OCI-LY7 (cell line): ENCODE data around the gene PHPT1. TPM values are rescaled to one million over a fixed set of nuclear protein-coding genes. Genes with fewer than 3 reads are reported as not detected.
"Not testable (repeated sequence)": the region's sequence is repeated elsewhere in the genome, so short reads cannot be mapped to it uniquely, and the experiment has no call there.

Source experiments
- BruUV-seq: library from RNA; stranded (reverse); fragments of 400-500 nt; replicated peaks from 2 replicates; lab custom pipeline; 2021; lab: Mats Ljungman, UMichigan
- CTCF ChIA-PET: fragments of 300-600 bp; sonication (Branson Sonifier 250); formaldehyde crosslinking; loops from one replicate; lab custom pipeline; 2022; ENCODE audit warnings: antibody characterized with exemption; ENCODE audit not compliant: unreplicated experiment; lab: Charles Lee
- POLR2A ChIA-PET: fragments of 300-600 bp; sonication (Branson Sonifier 250); formaldehyde crosslinking; loops from one replicate; lab custom pipeline; 2022; ENCODE audit warnings: antibody characterized with exemption; lab: Charles Lee
- DNase-seq: peaks from one replicate; pipeline ENCODE4 v3.0.0-alpha.2; 2015; ENCODE audit warnings: low spot score
- H2AFZ ChIP-seq: fragments of 200-600 bp; sonication (generic), shearing (Covaris generic); 2 replicates; pipeline ENCODE4 v1.6.1; 2014; ENCODE audit warnings: mild to moderate bottlenecking, antibody characterized with exemption, low read length, moderate library complexity
- H3K27ac ChIP-seq: fragments of 200-600 bp; sonication (generic); 2 replicates; pipeline ENCODE4 v1.5.1; 2014; ENCODE audit warnings: mixed run types, low read depth, mild to moderate bottlenecking, moderate library complexity, low read length, inconsistent platforms; ENCODE audit not compliant: poor library complexity, severe bottlenecking
- H3K36me3 ChIP-seq: fragments of 200-600 bp; sonication (generic); 2 replicates; pipeline ENCODE4 v1.6.1; 2014; ENCODE audit warnings: mild to moderate bottlenecking, antibody characterized with exemption, low read length, moderate library complexity, mixed read lengths; ENCODE audit not compliant: insufficient read depth
- H3K4me1 ChIP-seq: fragments of 200-600 bp; sonication (generic); 2 replicates; pipeline ENCODE4 v1.5.1; 2014; ENCODE audit warnings: mild to moderate bottlenecking, low read length; ENCODE audit not compliant: insufficient read depth, poor library complexity, severe bottlenecking
- H3K4me2 ChIP-seq: fragments of 200-600 bp; sonication (generic); 2 replicates; pipeline ENCODE4 v1.6.1; 2014; ENCODE audit warnings: mild to moderate bottlenecking, low read length
- H3K4me3 ChIP-seq: fragments of 200-600 bp; sonication (generic); 2 replicates; pipeline ENCODE4 v1.5.1; 2014; ENCODE audit warnings: mild to moderate bottlenecking, low read depth, low read length; ENCODE audit not compliant: poor library complexity, severe bottlenecking
- H3K79me2 ChIP-seq: fragments of 200-600 bp; sonication (generic); 2 replicates; pipeline ENCODE4 v1.6.1; 2016; ENCODE audit warnings: low read depth, mild to moderate bottlenecking, low read length, moderate library complexity, mixed read lengths; ENCODE audit not compliant: insufficient read depth
- H3K9me2 ChIP-seq: fragments of 200-600 bp; sonication (generic); 2 replicates; pipeline ENCODE4 v1.6.1; 2016; ENCODE audit warnings: mild to moderate bottlenecking, low read length, mixed read lengths; ENCODE audit not compliant: insufficient read depth
- H3K9me3 ChIP-seq: fragments of 200-600 bp; sonication (generic); 2 replicates; pipeline ENCODE4 v1.6.1; 2014; ENCODE audit warnings: mild to moderate bottlenecking, mixed run types, low read length, mixed read lengths
- H4K20me1 ChIP-seq: fragments of 200-600 bp; sonication (generic); 2 replicates; pipeline ENCODE4 v1.6.1; 2014; ENCODE audit warnings: mild to moderate bottlenecking, antibody characterized with exemption, low read length, moderate library complexity, mixed read lengths; ENCODE audit not compliant: insufficient read depth
- CTCF ChIP-seq: fragments of 200-600 bp; sonication (generic); conservative IDR thresholded peaks from 2 replicates; pipeline ENCODE4 v1.5.1; 2014; ENCODE audit warnings: mild to moderate bottlenecking, antibody characterized with exemption, low read length, moderate library complexity, mixed read lengths
- EZH2phosphoT487 ChIP-seq: fragments of 200-600 bp; sonication (generic); IDR thresholded peaks from 2 replicates; pipeline ENCODE4 v1.6.1; 2018; ENCODE audit warnings: low read depth, borderline replicate concordance, mild to moderate bottlenecking, mixed run types, antibody characterized with exemption, low read length, moderate library complexity, mixed read lengths
- intact Hi-C: fragments of 100-400 bp; cut with micrococcal nuclease; formaldehyde crosslinking; loops from one replicate; pipeline ENCODE4 v1.10.0; 2022; ENCODE audit not compliant: unreplicated experiment
- total RNA-seq, 2 experiments: library from RNA; depleted of rRNA in 1 of 2; stranded (reverse); fragments of >200 nt in 1 of 2; shearing (Covaris generic) in 1 of 2; gene quantifications; 2 replicates each; pipeline ENCODE4 v1.2.3, GENCODE V29; 2014 to 2022

Gene PHPT1
- total RNA-seq, 2 experiments from 2014 or later: 49.9 to 56.9 TPM

DNA sequence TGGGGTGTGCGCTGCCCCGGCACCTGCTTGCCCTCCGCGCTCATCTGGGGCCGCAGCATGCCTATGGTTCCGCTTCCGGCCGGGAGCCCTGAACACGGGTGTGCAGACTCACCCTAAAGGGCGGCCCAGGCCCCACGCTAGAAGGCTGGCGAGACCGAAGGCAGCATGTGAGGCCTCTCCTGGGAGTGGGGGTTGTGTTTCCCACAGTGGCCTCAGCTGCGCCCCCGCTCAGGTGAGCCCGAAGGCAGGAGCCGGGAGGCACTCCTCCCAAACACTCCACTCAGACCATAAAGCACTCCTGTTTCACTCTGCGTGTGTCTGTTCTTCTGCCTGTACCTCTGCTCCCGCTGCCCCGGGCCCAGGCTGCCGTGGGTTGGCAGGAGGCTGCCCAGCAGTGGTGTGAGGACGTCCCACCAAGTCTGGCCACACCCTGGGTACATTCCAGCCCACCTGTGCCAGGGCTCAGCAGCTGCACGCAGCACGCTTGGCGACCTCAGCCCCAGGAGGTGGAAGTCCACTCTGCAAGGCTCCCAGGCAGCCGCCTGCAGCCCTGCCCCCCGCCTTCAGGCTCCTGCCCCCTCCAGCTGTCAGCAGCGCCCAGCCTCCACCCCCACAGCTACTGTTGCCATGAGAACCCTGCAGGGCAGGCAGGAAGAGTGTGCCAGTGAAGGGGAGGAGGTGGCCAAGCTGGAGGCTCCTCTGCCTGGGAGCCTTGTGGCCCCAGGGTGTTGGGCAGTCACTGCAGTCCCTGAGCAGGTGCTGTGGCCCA lies 8.1 kb upstream of the PHPT1 start:
- Histone ChIP-seq H2AFZ (no peak overlapping the region), H3K4me2 (no peak overlapping the region), H3K9me3 (no peaks in the 10 kb centered on the region), H3K36me3 (peaks cover 42% of the 10 kb centered on the region), H3K9me2 (no peaks in the 10 kb centered on the region), H3K4me1 (peaks cover 22% of the 10 kb centered on the region), H3K27ac (no peak overlapping the region), H4K20me1 (no peaks in the 10 kb centered on the region), H3K79me2 (no peaks in the 10 kb centered on the region), H3K4me3 (no peak overlapping the region)
- BruUV-seq: no TSS peak
- DNase-seq: no peak
- ChIA-PET POLR2A (interaction anchor here (1.2 kb wide), 1 partner anchor 34 kb away, joined by 3 read pairs; the partner anchor contains the start of gene RABL6), CTCF (no interaction called here)
- intact Hi-C loops: no loop called here
- no peak for TF ChIP-seq EZH2phosphoT487
- no peak for TF ChIP-seq CTCF

DNA sequence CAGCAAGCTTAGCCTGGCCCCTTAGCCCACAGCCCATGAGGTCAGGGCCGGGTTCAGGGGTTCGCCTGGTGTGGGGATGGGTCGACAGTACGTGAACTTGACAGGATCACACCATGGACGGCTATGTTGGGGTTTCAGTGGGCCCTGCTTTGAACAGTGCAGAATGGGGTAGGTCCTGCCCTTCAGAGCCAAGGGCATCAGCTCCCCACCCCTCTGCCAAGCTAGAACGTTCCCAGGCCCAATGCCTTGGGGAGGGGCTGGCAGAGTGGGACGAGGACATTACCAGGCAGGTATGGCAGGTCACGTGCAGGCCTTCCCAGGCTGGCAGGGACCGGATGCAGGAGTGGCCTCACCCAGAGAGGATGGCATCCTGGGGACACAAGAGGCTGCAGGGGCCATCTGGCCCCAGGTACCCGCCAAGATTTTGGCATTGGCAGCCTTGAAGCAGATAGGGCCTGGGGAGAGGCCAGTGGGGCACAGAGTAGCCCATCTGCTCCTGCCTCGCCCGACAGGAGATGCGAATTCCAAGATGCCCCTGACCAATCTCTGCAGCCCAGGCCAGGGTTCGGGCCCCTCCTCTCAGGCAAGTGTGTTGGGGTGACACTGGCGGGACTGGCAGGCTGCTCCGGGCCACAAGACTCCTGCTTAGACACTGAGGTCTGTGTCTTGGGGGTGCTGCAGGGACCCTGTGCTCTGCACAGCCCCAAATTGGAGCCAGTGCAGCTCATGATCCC lies 7.4 kb upstream of the PHPT1 start:
- CTCF ChIA-PET, DNase-seq, H2AFZ ChIP-seq, H4K20me1 ChIP-seq, H3K9me2 ChIP-seq, H3K27ac ChIP-seq, H3K9me3 ChIP-seq, H3K79me2 ChIP-seq, intact Hi-C loops, H3K4me3 ChIP-seq, BruUV-seq: not testable (repeated sequence)
- peaks cover 22% of the 10 kb centered on the region for H3K4me1 ChIP-seq
- POLR2A ChIA-PET: interaction anchor here (1.2 kb wide), 1 partner anchor 34 kb away, joined by 3 read pairs; the partner anchor contains the start of gene RABL6
- peak overlapping the region; percentile 100 for H3K4me2 ChIP-seq
- peaks cover 39% of the 10 kb centered on the region for H3K36me3 ChIP-seq

- peak; percentile 85 for DNase-seq
- H3K9me2 ChIP-seq, H2AFZ ChIP-seq, BruUV-seq, H3K9me3 ChIP-seq, H3K79me2 ChIP-seq, H4K20me1 ChIP-seq, intact Hi-C loops: not testable (repeated sequence)
- Histone ChIP-seq H3K36me3 (peaks cover 39% of the 10 kb centered on the region), H3K4me2 (peak within 1 kb of the TSS; percentile 100), H3K4me3 (peak within 1 kb of the TSS; percentile 66), H3K4me1 (peaks cover 23% of the 10 kb centered on the region), H3K27ac (peak within 1 kb of the TSS; percentile 58)
- POLR2A ChIA-PET: interaction anchor here (1.2 kb wide), 1 partner anchor 35 kb away, joined by 3 read pairs; the partner anchor contains the start of gene RABL6
- CTCF ChIA-PET: interaction anchor here (0.6 kb wide), 2 partner anchors 24 to 167 kb away, joined by 3 to 4 read pairs; no protein-coding TSS in a partner anchor
- peak; percentile 82 for TF ChIP-seq CTCF
These were observed 6.7 kb upstream of the PHPT1 start, which contains the start of gene AJM1 for GRCh38 chr9:136842380-136842948. Gene AJM1, plus strand, starts transcription at chr9:136842478. Its CDS starts 1,937 bp downstream, at chr9:136844415.

- CTCF ChIA-PET: interaction anchor here (0.6 kb wide), 2 partner anchors 34 to 166 kb away, joined by 3 to 4 read pairs; no protein-coding TSS in a partner anchor
- peak overlapping the region; percentile 6 for H3K4me3 ChIP-seq
- intact Hi-C loops: loop anchor here (1.0 kb wide), 1 partner anchor 53 kb away; no protein-coding TSS in a partner anchor
- DNase-seq, POLR2A ChIA-PET, H3K9me3 ChIP-seq, H4K20me1 ChIP-seq, H3K9me2 ChIP-seq, H2AFZ ChIP-seq, BruUV-seq, H3K79me2 ChIP-seq: not testable (repeated sequence)
- H3K4me1 ChIP-seq: peaks cover 26% of the 10 kb centered on the region
- H3K27ac ChIP-seq: peak overlapping the region; percentile 25
- peaks cover 32% of the 10 kb centered on the region for H3K36me3 ChIP-seq
- H3K4me2 ChIP-seq: peak overlapping the region; percentile 54
These were observed 5.9 kb upstream of the PHPT1 start for GRCh38 chr9:136843159-136843800.
